Left ventricle myocardium inferior (tissue), 1 donor: ENCODE results near the gene ADAMTS12. TPM values are rescaled to one million over a fixed set of nuclear protein-coding genes. Genes with fewer than 3 reads are reported as not detected.
"Not testable (repeated sequence)": the region's sequence is repeated elsewhere in the genome, so short reads cannot be mapped to it uniquely, and the experiment has no call there.

Experiments used
- DNase-seq: peaks from one replicate; pipeline ENCODE4 v3.0.0-alpha.2; 2020
- H3K27ac ChIP-seq: fragments of 200-600 bp; replicated peaks from 2 replicates; pipeline ENCODE4 v1.8.0; 2021
- H3K27me3 ChIP-seq: fragments of 200-600 bp; 2 replicates; pipeline ENCODE4 v1.8.0; 2021; ENCODE audit warnings: low read depth
- H3K36me3 ChIP-seq: fragments of 200-600 bp; 2 replicates; pipeline ENCODE4 v1.8.0; 2021
- H3K4me1 ChIP-seq: fragments of 200-600 bp; 2 replicates; pipeline ENCODE4 v1.8.0; 2021
- H3K4me3 ChIP-seq: fragments of 200-600 bp; 2 replicates; pipeline ENCODE4 v1.8.0; 2021; ENCODE audit warnings: mild to moderate bottlenecking, moderate library complexity
- H3K9me3 ChIP-seq: fragments of 200-600 bp; replicated peaks from 2 replicates; pipeline ENCODE4 v1.8.0; 2021
- intact Hi-C: fragments of 100-400 bp; cut with micrococcal nuclease; formaldehyde crosslinking; loops from one replicate; pipeline ENCODE4 v1.11.0; 2022
- total RNA-seq: library from RNA; stranded (reverse); fragmentation: NEBNext Ultra II Directional; extraction: Animal tissue kit (Norgen Biotek cat#: 25700); gene quantifications from one replicate; pipeline ENCODE4 v1.2.1, GENCODE V29; 2021
- TF ChIP-seq, protein P1 (sequence below): fragments of 200-600 bp; IDR thresholded peaks from 2 replicates; pipeline ENCODE4 v1.8.0; 2021; ENCODE audit warnings: antibody characterized with exemption, mild to moderate bottlenecking, borderline replicate concordance
- donor health status: DM: no; HTN: yes; CAD: no; lungs with severe emphysema.

The ADAMTS12 gene
- total RNA-seq, 1 donor from 2014 or later = 0.85 TPM

DNA sequence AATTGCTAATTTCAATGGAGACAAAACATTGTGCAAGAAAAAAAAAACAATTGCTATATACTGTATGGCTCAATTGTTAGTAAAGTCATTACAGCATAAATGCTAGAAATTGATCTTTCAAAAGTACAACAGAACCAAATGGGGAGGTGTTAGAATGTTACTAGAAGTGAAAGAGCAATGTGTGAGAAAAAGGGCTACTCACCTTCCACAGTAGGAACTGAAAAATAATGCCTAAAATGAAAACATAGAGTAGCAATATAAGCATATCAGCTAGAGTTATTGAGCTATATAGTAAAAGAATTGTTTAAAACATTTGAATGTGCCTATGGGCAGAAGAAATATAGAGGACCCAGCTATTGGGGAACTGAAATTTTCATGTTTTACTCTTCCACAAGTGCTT lies 33.5 kb upstream of the ADAMTS12 start:
- Histone ChIP-seq H3K27me3 (peaks cover 16% of the 10 kb centered on the region), H3K4me1 (no peaks in the 10 kb centered on the region), H3K9me3 (no peaks in the 10 kb centered on the region), H3K36me3 (no peaks in the 10 kb centered on the region), H3K27ac (no peak overlapping the region), H3K4me3 (no peak overlapping the region)
- TF ChIP-seq, protein P1, sequence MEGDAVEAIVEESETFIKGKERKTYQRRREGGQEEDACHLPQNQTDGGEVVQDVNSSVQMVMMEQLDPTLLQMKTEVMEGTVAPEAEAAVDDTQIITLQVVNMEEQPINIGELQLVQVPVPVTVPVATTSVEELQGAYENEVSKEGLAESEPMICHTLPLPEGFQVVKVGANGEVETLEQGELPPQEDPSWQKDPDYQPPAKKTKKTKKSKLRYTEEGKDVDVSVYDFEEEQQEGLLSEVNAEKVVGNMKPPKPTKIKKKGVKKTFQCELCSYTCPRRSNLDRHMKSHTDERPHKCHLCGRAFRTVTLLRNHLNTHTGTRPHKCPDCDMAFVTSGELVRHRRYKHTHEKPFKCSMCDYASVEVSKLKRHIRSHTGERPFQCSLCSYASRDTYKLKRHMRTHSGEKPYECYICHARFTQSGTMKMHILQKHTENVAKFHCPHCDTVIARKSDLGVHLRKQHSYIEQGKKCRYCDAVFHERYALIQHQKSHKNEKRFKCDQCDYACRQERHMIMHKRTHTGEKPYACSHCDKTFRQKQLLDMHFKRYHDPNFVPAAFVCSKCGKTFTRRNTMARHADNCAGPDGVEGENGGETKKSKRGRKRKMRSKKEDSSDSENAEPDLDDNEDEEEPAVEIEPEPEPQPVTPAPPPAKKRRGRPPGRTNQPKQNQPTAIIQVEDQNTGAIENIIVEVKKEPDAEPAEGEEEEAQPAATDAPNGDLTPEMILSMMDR = no peak
- intact Hi-C loops = no loop called here
- DNase-seq = no peak

DNA sequence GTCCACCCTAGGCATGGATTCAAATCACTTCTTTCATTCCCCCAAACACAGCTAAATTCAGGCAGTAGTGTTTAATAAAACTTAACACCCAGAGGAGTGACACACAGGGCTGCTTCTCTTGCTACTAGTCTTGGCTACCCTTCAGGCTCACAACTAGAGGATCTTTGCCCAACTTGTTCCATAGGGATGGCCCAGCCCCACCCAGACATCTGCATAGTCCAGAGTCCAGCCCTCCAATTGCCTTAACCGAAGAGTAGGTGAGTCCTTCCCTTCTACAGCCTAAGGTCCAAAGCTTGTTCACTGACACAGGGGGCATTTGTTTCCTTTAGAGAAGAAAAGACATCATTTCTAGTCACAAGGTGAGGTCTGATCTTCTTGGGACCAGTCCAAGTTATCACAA lies 29.2 kb upstream of the ADAMTS12 start:
- H3K9me3 ChIP-seq = peaks cover 36% of the 10 kb centered on the region
- no peaks in the 10 kb centered on the region for H3K36me3 ChIP-seq
- H3K27me3 ChIP-seq = peaks cover 19% of the 10 kb centered on the region
- TF ChIP-seq, protein P1 = no peak
- intact Hi-C loops = no loop called here
- no peak overlapping the region for H3K27ac ChIP-seq
- no peak overlapping the region for H3K4me3 ChIP-seq
- DNase-seq = no peak
- H3K4me1 ChIP-seq = no peaks in the 10 kb centered on the region

DNA sequence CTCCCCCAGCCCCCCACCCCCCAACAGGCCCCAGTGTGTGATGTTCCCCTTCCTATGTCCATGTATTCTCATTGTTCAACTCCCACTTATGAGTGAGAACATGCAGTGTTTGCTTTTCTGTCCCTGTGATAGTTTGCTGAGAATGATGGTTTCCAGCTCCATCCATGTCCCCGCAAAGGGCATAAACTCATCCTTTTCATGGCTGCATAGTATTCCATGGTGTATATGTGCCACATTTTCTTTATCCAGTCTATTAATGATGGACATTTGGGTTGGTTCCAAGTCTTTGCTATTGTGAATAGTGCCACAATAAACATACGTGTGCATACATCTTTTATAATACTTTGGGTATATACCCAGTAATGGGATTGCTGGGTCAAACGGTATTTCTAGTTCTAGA lies 23.1 kb upstream of the ADAMTS12 start:
- DNase-seq, intact Hi-C loops, H3K4me1 ChIP-seq, H3K27me3 ChIP-seq, H3K36me3 ChIP-seq, H3K27ac ChIP-seq, H3K4me3 ChIP-seq: not testable (repeated sequence)
- H3K9me3 ChIP-seq = peaks cover 58% of the 10 kb centered on the region

DNA sequence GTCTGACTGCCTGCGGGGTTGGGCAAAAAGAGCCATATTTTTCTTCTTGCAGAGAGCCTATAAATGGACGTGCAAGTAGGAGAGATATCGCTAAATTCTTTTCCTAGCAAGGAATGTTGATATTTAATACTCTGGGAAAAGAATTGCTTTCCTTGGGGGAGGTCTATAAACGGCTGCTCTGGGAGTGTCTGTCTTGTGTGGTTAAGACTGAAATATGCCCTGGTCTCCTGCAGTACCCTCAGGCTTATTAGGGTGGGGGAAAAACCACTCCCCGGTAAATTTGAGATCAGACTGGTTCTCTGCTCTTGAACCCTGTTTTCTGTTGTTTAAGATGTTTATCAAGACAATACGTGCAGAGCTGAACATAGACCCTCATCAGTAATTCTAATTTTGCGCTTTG lies 14.5 kb upstream of the ADAMTS12 start:
- H3K27me3 ChIP-seq = not testable (repeated sequence)

DNA sequence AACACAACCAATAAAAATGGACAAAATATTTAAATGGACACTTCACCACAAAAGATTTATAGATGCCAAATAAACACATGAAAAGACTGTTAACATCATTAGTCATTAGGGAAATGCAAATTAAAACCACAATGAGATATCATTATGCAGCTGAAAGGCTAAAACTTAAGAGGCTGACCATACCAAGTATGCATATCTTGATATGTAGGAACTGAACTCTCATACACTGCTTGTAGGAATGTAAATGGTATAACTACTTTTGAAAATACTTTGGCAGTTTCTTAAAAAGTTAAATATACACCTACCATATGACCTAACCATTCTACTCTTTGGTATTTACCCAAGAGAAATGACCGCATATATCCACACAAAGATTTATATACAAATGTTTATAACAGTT lies 13.6 kb upstream of the ADAMTS12 start:
- intact Hi-C loops = no loop called here
- no peak for DNase-seq
- Histone ChIP-seq H3K9me3 (peaks cover 58% of the 10 kb centered on the region), H3K36me3 (no peaks in the 10 kb centered on the region), H3K27ac (no peak overlapping the region), H3K27me3 (no peaks in the 10 kb centered on the region), H3K4me3 (no peak overlapping the region), H3K4me1 (no peaks in the 10 kb centered on the region)
- TF ChIP-seq, protein P1 = no peak

More for the DNA sequence above, 14.5 kb upstream of the ADAMTS12 start:
- H3K9me3 ChIP-seq = peaks cover 58% of the 10 kb centered on the region
- DNase-seq, H3K4me3 ChIP-seq, intact Hi-C loops, H3K36me3 ChIP-seq, H3K4me1 ChIP-seq, H3K27ac ChIP-seq: not testable (repeated sequence)

DNA sequence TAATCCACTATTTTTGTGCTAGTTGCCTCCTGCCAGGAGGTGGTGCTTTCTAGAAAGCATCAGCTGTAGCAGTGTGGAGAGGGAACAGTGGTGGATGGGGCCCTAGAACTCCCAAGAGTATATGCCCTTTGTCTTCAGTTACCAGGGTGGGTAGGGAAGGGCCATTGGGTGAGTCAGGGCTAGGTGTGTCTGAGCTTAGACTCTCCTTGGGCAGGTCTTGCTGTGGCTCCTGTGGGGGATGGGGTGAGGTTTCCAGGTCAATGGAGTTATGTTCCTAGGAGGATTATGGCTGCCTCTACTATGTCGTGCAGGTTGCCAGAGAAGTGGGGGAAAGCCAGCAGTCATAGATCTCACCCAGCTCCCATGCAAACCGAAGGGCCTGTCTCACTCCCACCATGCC lies 11.3 kb upstream of the ADAMTS12 start:
- Histone ChIP-seq H3K4me3 (no peak overlapping the region), H3K27me3 (no peaks in the 10 kb centered on the region), H3K4me1 (no peaks in the 10 kb centered on the region), H3K27ac (no peak overlapping the region), H3K9me3 (peaks cover 55% of the 10 kb centered on the region), H3K36me3 (no peaks in the 10 kb centered on the region)
- DNase-seq = no peak
- intact Hi-C loops = no loop called here
- TF ChIP-seq, protein P1 = no peak

DNA sequence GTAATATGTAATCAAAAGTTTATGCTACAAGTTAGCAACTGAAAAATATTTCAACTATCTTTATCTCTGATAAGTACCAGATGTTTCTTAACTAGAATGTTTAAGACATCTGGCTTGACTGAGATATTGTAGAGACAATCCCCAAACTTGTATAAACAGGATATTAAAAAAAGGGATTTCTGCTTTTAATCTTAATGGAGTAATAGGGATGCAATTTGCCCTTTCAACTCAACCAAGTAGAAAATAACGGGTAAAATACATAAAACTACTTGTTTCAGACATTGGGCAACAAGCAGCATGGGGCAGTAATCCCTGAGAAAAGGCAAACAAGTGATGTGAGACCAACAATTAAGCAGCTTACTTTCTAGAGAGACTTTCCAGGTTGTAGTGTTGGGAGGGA lies 9.4 kb upstream of the ADAMTS12 start:
- Histone ChIP-seq H3K4me3 (no peak overlapping the region), H3K4me1 (no peaks in the 10 kb centered on the region), H3K36me3 (no peaks in the 10 kb centered on the region), H3K27me3 (peaks cover 4% of the 10 kb centered on the region), H3K27ac (peak overlapping the region; percentile 19), H3K9me3 (peaks cover 37% of the 10 kb centered on the region)
- intact Hi-C loops = no loop called here
- TF ChIP-seq, protein P1 = no peak
- DNase-seq = no peak
